Stimulated activated CD4-positive, alpha-beta T cell treated with anti-CD3 and anti-CD28 coated beads, Interleukin-12 subunit alpha, Interleukin-12 subunit beta, amount 100 ng/mL, for 4 hours (primary cell): ENCODE results near the gene PRAC1.

ENCODE experiments used
- DNase-seq: peaks from one replicate; pipeline ENCODE4 v3.0.0-alpha.2; 2020

PRAC1 gene

DNA sequence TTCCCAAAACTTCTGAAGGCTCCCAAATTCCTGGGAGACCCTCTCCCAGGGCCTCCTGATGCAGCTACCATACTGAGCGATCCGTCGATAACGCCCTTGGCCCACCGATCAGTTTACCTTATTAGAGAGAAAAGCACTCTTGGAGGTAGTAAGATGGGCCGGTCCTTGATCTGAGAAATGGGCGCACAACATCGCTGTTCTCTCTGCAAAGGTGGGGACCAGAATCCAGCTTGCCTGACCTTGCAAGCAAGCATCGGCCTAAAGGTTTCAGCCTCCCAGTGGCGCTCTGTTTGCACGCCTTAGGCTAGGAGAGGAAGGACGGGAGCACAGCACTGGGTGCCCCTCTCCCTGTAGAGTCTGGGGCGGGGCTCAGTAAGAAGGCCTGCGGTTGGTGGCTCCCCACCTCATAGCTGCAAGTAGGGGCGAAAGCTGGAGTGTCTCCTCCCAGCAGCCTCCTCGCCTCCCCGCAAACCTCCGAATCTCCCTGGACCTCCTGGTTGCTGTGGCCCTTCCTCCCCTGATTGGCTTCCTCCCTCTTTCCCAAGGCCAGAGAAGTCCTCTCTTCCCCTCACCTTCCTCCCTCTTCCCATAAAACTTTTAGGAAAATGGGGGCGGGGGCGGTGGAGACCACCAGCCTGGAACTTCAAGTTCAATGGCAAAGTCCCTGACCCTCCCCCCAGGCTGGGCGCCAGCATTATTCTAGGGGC lies at the start of gene PRAC1:
Gene PRAC1, minus strand, starts transcription at position 318 of the 707 bp plus-strand sequence. Its CDS starts 126 bp downstream, at position 192.
- DNase-seq: no peak

DNA sequence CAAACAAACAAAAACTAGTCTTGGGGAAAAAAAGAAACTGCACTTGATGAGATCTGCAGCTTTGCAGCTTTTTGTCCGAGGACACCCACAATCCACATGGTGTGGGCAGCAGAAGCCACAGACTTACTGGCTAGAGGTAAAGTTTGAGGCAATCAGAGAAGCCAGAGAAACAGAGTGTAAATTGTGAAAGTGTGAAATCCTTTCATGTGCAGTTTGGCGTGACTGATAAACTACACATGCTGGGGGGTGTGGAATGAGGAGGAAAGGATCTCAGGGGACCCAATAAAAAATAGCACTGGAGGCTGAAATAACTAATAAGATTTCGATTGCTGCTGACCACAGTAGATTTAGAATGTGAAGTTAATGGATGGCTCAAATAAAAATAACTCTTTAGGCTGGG lies 48.6 kb upstream of the PRAC1 start:
- DNase-seq: no peak

DNA sequence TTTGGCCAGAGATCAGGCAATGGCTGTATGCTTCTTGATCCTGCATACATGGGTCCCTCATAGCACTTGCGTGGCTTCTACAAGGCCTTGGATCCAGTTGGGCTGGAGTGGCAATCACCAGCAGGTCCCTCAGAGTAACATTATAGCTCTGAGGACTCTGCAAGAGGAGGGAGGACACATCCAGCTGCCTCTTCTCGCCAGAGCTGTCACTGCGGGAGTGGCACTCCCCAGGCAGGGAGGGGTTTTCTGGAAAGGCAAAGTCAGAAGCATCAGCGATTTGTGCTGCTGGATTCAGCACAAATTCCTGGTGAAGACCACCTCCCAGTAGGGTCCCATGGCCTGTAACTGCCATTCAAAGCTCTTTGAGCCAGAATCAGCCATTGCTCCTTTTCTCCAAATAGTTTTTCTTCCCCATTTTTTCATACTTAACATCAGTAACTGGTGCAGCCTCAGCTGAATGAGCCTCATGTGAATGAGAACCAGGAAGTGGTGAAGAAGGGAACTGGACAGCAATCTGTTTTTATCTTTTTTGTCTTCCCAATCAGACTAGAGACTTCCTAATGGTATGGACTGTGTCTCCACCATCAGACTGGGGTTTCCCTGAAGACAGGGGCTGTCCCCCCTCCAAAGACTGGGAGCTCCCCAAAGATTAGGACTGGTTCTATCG lies 46.8 kb upstream of the PRAC1 start:
- DNase-seq: no peak

DNA sequence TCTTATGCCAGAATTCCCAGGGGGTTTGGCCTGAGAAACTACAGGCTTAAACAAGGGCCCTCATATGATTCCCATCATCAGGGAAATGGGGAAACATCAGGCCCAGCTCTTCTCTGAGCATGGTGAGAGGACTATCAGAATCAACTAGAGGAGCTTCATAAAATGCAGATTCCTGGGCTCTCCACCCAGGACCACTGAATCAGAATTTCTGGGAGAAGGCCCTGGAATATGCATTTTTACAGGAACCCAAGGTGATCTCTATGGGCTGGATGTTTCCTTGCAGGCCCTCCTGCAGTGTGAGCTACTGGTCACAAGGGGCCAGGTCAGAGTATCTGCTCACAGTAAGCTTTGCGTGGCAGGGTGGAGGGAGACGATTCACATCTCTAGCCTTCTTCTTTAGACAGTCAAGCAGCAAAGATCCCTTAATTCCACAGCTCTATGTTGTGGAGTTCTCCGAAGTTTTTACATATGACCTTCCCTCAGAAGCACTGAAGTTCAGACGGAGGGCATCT lies 45.0 kb upstream of the PRAC1 start:
- DNase-seq: no peak

DNA sequence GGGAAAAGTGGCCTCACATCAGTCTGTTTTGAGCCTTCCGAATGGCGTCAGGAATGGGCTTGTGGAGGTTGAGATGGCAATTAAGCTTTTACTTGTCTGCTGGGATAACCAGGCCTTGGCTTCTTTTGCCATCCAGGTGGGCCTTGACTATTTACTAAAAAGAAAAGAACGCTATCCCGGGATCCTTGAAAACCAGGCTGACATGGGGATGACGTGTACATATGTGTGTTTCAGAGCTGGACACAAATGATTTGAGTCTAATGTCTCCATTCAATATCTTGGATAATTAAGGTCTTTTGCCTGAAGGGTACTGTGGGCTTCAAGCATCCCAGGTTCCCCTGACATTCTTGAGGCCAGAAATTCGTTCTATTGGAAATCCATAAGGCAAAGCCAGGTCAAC lies 38.8 kb upstream of the PRAC1 start:
- no peak for DNase-seq

DNA sequence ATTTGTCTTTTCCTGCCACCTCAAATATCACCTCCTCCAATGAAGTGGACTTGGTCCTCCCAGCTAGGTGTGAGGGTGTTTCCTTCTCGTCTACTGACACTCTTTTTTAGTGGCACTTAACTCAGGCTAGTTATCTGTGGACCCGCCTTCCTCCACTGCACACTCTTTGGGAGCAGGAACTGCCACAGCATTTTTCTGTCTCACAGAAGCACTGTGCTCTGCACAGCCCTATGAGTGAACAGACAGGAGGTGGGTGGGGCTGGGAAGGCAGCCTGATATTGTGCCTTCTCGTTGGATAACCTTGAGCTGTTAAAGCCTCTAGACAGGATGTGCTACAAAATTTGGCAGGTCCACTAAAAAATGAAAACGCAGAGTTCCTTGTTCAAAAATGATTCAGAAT lies 38.1 kb upstream of the PRAC1 start:
- no peak for DNase-seq

DNA sequence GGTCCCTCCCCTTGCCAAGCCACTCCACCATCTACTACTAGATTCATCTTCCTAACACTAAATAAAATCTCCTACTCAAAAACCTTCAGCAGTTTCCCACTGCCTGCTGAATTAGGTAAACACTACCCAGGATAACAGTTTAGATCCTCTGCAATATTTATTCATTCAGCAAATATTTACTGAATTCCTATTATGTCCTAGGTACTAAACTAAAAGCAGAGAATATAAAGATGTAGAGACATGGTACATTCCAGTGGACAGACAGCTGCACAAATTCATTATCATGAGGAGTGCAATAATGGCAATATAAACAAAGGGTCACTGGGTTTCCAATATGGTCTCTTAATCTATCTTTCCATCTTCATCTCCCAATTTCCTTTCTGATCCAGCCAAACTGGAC lies 37.0 kb upstream of the PRAC1 start:
- DNase-seq: no peak

DNA sequence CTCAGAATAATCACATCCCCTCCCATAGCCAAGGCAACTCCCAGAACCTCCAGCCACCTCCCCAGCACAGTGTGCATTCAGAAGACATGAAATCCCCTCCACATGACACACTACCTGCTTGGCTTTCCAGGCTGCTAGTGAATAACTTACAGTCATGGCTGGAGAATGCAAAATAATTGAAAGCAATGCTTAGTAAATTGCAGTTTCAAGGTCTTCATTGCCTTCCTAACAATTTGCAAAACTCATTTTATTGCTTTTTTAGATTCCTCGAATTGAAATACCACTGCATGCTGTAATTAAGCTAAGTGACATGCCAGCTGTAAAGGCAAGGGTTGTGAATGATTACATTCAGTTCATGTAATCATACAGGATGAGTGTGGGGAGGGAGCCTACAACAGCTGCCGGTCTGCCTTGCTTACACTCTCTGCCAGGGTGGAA lies 35.2 kb upstream of the PRAC1 start:
- DNase-seq: no peak

DNA sequence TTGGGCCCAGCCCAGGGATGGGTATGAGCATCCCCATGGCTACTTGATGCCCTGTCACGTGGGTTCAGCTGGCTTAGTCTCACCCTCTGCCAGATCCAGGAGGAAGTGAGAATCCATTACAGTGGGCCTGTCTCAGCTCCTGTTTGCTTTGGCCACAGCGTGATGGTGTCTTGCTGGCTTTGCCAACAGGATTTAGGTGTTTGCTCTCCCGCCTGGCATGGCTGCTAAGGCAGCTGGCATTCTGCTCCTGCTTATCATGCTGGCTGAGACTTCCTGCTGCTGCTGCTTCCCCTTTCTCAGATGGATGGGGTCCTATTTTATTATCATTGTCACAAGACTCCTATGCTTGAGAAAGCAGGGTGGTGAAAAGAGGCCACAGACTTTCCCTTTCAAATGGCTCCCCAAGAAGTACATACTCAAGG lies 34.5 kb upstream of the PRAC1 start:
- DNase-seq: no peak

DNA sequence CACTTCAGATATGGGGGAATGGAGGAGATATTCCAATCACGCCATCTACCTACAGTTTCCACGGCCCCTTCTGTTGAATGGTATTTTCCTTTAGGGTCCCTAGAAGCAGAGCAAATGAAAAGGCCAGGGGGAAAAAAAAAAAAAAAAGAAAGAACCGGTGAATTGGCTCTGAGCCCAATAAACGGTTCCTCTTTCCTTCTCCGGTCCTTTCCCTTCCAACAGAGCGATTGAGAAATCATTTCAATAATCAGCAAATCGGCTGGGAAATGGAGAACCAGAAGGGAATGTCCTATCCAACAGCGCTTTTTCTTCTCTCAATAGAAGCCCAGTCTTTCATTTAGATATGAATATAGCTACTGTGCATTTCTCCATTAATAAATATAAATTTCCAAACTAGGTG lies 33.0 kb upstream of the PRAC1 start:
- no peak for DNase-seq

DNA sequence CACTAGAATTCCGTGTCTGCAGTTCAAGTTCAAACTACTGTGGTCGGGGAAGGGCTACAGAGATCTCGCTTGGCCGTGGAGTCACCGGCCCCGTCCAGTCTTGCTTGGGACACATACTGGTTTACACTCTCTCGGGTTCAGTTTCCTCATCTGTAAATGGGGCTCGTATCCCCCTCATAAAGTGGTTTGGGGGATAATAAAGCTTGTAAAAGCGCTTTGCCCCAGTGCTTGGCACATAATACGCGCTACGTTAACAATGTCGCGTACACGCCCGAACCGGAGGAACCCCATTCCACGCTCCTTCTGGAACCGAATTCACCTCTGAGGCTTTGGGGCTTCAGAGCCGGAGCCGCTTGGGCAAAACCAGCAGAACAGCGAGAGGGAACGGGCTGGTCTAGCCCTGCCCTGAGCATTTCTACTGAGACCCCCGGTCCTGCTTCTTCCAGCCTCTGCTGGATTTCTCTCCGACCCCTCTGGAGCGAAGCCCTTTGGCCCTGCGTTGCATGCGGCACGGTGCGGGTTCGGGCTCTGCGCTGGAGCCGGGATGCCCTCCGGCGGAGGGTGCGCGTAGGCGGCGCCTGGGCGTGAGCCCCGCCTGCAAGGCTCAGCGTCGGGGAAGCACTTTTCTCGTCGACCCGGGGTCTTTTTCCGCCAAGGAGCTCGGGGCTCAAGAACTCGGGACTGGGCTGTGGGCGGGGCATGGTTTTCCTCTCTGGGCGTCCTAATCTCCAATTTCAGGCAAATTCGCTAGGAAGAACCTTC lies 32.4 kb upstream of the PRAC1 start:
- no peak for DNase-seq

DNA sequence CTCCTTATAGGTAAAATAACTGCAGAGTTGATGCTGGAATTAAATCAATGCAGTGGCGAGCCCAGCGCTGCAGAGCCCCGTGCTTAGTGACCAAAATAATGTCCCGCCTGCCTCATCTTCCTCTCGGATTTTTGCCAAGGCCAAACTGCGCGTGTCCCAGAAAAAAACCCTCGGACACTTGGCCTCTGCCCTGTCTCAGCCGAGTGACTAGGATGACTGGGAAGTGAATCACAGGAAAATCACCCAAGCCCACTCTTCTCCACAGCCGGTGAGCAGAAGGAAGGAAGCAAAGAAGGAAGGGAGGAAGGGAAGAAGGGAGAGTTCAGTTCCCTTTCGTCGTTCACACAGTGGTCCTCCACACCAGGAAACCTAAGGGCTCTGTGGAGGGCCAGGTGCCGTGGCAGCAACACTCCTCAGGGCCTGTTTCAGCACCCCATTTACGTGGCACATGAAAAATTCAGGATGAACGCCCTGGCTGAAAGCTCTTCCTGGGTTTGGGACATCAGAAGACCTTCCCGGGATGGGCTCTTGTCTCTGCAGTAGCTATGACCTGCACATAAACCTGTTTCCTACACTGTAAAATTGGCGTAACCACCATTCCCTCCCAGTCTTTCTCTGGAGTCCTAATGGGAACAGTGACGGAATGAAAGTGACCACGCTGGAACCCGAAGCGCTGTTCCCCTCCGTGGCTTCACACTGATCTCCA lies 31.6 kb upstream of the PRAC1 start:
- no peak for DNase-seq

DNA sequence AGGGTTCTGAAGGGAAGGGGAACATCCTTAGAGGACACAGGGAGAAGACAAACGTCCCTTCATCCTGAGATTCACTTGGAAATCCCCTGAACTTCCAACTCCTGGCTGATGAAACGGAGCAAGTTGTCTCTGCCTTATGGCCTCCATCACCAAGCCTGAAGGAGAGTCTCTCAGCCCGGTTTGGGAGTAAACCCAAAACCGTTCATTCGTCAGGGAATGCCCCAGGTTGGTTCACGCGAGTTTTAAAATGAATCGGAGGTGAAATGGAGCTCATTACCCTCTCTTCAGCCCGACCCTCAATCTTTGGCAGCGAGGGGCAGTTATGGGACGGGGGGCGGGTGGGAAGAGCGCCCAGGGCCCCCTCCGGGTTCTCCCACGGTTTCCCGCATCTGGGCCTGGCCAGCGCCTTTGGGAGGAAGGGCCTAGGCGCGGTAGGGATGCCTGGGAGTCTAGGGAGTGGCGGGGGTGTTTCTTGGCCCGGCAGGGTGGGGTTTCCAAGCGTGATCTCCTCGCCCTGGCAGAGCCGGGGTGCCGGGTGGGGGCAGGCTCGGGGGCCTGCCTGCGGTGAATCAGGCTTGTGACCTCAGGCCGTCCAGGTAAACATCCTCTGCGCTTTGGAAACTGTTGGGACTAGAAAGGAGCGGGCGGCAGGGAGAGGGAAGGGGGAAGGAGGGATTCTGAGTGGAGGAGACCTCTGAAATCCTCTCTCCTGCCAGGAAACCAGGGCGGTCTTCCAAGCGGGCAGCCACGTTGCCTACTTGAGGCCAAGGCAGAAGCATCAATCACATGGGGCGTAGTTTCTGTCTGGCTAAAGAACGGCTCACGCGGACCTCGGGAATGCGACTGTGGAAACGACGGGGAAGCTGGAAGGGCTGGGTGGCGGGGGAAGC lies 30.3 kb upstream of the PRAC1 start:
- no peak for DNase-seq

DNA sequence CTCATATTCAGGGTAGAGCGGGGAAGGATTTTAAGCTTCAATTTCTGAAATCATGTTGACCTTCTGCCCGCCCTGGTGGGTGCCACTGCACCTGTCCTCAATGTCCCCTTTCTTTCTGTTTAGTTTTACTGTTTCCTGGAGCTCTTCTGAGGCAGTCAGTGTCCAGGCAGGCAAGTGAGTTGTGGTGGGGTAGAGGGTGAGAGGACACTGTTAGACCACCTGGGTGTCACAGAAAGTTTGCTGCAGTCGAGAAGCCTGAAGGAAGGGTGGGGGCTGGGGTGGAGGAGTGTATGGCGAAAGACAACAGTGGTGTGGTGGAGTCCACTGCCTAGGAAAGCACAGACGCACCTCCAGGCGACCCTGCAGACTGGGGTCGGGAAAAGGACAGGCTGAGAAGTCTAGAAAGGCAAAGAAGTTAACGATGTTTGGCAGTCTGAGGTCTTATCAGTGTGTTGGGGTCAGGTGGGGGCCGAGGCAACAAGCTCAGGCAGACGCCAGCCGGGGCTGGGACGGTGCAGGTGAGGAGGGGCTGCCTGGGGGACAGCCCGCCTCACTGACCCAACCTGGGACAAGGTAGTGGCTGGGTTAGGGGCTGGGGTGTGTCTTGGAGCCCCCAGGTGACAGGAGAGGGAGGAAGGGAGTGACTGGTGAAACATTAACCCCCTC lies 29.5 kb upstream of the PRAC1 start:
- DNase-seq: no peak

DNA sequence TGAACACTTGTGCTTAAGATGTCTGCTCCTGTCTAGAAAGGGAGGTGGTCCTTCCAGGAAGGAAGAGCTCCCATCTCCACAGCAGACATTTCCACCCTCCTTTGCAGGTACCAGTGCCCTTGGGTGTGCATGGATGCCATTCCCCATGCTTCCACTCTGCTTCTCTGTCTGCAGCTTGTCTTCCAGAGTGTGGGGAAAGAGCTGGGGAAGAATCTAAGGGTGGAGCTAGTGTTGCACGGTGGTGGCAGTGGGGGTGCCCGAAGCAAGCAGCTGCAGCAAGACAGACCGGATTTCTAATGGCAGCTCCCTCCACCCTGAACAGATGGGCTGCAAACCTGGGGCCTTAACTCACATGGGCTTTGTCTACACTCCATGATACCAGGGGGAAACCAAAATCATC lies 28.9 kb upstream of the PRAC1 start:
- DNase-seq: no peak

DNA sequence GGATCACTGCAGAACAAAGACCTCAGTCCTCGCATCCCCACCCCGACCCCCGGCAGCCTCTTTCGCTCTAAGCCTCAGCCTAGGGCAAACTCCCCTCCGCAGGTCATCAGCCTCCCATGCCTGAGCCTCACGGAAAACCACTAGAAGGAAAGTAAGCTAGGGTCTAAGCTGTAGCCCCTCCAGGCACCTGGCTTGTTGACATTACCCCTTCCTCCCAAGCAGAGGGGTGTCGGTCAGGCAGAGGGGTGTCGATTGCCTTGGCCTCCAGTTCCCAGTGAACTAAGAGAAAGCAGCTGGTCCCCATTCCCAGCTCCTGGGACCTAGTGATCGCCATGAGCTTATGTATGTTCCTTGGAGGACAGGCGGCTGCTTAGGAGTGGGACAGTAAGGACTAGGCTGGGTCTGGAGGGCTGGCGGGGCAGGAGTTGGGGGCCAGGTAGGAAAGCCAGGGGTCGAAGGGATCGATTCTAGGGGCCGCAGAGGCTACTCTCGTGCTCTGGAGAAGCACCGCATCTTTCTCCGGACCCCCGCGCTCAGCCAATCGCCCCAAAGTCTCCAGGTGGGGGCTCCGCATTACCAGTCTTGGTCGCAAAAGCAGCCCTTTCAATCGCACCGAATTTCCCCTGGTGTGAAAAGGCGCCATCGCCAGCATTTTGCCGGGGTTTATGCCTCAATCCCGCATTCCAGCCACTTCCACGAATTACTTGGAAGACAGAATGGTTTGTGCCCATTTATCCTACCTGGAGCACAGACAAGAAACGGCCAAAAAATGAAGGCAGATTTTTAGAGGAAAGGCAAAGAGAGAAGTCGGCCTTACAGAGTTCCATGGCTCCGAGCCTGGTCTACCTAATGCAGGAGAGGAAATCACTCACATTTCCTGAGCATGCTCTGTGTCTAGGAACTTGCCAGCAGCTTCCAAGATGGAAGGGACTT lies 27.6 kb upstream of the PRAC1 start:
- DNase-seq: no peak

DNA sequence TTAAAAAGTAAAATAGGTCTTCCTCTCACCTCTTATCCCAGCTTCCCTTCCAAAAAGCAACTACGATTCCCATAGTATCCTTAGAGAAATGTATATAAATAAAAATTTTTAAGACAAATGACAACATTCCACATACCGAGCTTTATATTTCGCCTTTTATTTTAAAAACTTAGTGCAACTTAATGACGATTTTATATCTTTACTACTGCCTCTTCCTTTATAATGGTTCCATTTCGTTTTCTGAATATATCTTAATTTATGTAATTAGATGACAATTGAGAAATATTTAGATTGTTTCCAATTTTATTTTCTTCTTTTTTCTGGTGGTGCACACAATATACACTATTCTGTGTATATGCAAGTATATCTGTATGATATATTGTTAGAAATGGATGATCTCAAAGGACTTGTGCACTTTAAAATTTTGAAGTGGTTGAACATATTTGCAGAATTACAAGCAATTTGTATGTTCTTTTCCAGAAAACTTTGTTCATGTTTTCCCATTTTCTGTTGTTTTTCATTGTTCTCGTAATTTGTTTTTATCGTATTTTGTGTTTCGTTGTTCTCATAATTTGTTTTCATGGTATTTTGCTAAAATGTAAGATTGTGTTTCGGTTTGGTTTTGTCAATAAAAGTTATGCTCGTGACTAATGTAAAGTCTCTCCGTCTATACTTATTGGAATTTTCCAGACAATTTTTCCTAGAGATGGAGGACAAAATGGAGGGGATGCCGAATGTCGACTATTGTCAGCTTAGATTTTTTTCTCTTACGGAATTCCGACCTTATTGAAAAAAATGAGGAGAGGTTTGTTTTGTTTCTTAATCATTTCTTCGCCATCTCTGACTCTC lies 26.6 kb upstream of the PRAC1 start:
- no peak for DNase-seq

DNA sequence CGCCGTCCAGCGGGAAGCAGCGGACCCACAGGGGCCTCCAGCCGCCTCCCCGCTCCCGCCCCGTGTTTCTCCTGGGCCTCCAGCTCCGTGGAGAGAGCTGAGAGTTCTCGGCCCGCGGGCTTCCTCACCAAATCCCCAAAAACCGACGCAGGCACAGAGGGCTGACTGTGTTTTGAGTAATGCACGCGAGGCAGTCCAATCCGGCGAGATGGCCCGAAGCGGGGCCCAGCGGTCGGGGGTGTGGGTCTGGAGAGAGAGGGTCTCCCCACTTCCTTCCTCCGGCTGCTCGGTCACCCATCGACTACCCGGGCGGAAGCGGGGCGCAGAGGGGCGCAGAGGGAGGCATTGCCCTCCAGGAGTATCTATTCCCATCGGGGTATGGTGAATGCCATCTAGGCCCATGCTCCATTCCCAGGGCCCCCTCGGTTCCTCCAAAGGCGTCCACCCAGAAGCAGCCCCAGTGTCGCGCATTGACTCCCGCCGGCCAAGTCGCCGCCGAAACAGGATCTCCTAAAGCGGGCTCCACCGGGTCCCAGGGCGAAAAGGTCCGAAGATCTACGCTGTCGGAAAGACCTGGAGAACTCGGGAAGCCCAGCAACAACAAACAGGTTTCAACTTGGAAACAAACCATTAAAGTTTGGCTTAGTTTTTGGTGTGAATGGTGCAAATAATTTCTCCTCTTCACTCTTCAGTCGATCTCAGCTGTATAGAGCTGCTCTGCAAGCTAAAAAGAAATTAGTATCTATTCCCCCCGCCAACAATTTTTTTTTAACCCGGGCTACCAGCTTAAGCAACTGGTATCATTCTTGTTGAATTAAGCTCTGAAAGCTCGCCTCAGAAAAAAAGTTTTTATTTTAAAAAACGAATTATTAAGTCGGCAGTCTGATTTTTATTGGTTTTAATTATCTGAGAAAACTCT lies 25.4 kb upstream of the PRAC1 start:
- no peak for DNase-seq
